ENCODE measurements around the gene LRRFIP1.

DNA sequence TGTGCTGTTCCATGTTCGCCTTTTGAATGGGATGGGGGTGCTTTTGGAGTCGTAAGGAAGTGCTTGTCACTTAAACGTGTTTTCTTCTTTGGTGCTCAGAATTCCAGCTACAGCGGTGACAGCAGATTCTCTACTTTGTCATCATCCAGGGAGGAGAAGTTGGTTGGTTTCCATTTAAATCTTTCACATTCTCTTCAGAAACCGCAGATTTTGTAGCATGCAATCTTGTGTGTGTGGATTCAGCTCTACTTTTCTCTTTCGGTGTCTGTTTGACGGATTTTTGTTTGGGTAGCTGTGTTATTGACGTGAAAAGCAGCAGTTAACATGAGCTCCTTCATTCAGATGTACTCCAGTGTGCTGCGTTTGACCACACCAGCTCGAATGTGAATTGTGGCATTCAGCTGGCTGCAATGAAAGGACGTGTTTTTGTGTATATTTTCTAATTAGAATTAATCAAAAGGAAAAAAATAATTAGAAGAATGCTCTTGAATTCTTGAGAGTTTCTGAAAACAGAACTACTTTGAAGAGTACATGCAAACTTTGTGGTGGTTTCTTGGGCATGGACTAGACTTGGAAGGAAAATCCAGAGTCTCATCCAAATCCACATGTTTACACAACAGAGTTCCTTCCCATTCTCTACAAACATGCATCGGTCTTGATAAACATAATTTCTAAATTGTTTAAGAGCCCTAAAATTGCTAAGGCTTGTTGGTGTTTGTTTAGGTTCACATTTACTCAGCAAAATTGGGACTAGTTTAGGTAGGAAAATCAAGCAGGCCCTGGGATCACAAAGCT lies 102.5 kb downstream of the LRRFIP1 start:
- TF ChIP-seq, protein P1, sequence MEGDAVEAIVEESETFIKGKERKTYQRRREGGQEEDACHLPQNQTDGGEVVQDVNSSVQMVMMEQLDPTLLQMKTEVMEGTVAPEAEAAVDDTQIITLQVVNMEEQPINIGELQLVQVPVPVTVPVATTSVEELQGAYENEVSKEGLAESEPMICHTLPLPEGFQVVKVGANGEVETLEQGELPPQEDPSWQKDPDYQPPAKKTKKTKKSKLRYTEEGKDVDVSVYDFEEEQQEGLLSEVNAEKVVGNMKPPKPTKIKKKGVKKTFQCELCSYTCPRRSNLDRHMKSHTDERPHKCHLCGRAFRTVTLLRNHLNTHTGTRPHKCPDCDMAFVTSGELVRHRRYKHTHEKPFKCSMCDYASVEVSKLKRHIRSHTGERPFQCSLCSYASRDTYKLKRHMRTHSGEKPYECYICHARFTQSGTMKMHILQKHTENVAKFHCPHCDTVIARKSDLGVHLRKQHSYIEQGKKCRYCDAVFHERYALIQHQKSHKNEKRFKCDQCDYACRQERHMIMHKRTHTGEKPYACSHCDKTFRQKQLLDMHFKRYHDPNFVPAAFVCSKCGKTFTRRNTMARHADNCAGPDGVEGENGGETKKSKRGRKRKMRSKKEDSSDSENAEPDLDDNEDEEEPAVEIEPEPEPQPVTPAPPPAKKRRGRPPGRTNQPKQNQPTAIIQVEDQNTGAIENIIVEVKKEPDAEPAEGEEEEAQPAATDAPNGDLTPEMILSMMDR (IDR thresholded peaks at IDR 0.05): no peak
- no peak for TF ChIP-seq EP300 (IDR thresholded peaks at IDR 0.05; ENCODE audit: low read depth)
